DMS 273 treated with DMSO at 0.1 percent for 48 hours (cell line): ENCODE measurements around the gene ZCCHC8.
"Not testable (repeated sequence)": the region's sequence is repeated elsewhere in the genome, so short reads cannot be mapped to it uniquely, and the experiment has no call there.

Source experiments
- DNase-seq: peaks from one replicate; lab custom pipeline; 2025; lab: John Stamatoyannopoulos, UW

The ZCCHC8 gene

DNA sequence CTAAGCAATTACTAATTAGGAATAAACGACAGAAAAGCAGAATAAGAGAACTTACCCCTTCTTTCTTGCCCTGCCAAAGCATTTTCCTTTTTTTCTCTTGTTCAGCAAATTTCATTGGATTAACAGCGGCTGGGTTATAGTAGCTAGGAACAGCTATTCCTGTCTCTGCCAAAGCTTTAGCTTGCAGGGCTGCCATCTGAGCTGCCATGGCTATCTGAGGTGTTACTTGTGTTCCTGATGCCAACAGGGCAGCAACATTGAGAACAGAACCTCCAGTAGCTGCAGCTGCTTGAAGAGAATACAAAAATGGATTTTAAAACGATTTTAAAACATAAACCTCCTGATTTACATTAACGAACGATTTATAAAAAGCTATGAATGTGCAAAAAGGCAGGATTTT is 7.4 kb upstream of the ZCCHC8 start:
- DNase-seq: no peak

GRCh38 chr12:122506393-122506938 is 5.7 kb upstream of the ZCCHC8 start:
- DNase-seq: no peak

DNA sequence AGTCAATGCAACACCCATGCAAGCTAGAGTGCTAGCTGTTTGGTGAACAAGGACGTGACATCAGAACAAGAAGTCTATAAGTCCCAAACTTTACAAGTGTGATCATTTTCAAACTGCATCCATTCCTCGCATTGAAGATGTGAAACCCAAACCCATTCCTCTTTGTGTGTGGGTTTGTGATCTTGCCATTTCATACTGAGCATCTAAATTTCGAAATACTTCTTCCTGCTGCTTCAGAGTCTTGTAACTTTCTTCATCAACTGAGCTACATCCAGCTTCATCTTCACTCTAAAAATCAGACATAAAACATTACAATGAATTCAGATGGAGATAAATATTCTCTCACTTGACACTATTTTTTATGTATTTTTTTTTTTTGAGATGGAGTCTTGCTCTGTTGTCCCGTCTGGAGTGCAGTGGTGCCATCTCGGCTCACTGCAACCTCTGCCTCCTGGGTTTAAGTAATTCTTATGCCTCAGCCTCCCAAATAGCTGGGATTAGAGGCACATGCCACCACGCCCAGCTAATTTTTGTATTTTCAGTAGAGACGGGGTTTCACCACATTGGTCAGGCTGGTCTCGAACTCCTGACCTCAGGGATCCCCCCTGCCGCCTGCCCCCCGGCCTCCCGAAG is 4.8 kb upstream of the ZCCHC8 start:
- no peak for DNase-seq

- no peak for DNase-seq
Measured at GRCh38 chr12:122503783-122504590, 3.3 kb upstream of the ZCCHC8 start.

DNA sequence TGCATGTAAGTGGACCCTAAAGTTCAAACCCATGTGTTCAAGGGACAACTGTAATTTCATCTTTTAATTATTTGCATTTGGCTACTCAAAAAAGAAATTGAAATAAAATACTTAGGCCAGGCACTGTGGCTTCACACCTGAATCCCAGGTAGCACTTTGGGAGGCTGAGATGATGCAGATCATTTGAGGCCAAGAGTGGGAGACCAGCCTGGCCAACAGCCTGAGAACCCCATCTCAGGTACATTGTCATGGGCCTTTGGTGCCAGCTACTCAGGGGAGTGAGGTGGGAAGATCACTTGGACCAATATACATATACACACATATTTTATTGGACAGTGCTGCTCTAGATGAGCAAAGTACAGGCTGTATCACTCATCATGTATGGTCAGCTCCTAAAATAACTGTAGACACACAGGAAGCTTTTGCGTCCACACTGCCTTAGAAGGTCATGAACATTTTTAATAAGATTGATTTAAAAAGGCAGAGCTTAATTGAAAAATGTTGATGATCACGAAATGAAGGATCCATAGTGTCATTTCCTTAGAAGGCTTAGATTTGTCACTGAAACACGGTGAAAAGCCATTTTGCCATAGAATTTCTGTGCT is 2.5 kb upstream of the ZCCHC8 start:
- DNase-seq: no peak

GRCh38 chr12:122501489-122501989 is 807 bp upstream of the ZCCHC8 start:
- DNase-seq: no peak

DNA sequence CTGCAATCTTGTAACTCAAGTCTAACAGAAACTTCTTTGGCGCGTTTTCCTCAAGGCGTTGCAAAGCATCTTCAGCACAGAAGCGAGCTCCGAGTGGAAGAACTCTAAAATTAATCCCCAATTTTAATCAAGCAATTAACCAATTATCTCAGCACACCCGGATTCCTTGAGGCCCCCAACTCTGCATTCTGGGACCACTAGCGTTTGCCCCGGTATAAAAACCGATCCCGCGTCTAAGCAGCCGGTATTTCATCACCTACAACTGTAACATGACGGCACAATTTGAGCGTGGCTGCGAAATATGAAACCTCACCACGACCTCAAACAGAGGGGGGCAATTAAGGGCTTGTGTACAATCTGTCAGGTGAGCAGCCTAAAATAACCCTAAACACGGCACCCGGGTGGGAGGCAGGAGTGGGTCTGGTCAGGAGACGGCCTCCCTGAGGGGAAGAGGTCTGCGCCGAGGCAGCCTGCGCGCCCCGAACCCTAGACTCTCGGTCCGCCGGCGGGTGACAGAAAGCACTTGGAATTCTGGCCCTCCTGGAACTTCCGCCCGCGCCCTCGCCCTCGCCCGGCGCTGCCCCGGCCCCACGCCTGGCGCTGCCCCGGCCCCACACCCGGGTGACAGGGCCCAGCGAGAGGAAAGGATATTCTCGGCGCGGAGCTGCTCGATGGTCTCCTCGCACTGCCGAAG is 594 bp downstream of the ZCCHC8 start:
- DNase-seq: peak; percentile 45

DNA sequence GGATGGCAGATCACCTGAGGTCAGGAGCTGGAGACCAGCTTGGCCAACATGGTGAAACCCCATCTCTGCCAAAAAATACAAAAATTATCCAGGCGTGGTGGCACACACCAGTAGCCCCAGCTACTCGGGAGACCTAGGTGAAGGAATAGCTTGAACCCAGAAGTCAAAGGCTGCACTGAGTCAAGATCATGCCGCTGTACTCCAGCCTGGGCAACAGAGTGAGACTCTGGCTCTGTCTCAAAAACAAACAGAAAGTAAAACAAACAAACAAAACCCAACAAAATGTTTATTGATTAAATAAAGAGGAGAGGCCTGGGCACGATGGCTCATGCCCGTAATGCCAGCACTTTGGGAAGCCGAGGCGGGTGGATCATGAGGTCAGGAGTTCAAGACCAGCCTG is 5.5 kb downstream of the ZCCHC8 start:
- DNase-seq: no peak

- not testable (repeated sequence) for DNase-seq
Measured at GRCh38 chr12:122493222-122493621, 7.5 kb downstream of the ZCCHC8 start.

DNA sequence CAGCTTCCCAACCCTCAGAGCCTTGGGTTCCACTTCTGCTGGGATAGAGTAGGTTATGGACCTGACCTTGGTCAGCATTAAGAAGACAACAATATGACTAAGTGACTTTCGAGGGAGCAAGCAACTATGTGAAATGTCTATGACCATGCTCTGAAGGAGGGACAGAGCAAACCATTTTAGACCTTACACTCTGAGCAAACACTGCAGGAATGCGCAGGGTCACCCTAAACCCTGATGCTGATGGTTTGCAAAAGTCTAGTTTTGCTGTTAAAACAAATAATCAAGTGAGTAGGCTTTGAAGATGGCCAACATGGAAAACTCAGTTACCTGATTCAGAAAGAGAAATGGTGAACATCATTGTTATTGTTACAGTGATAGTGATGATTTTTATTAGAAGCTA is 8.7 kb downstream of the ZCCHC8 start:
- no peak for DNase-seq

- no peak for DNase-seq
Measured at GRCh38 chr12:122489038-122489437, 11.7 kb downstream of the ZCCHC8 start.

DNA sequence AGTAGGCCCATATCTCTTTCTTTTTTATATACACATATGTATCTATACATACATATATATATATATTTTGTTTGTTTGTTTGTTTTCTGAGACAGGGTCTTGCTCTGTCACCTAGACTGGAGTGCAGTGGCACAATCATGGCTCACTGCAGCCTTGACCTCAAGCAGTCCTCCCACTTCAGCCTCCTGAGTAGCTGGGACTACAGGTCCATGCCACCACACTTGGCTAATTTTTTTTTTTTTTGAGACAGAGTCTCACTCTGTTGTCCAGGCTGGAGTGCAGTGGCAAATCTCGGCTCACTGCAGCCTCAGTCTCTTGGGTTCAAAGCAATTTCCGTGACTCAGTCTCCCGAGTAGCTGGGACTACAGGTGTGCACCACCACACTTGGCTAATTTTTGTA is 12.9 kb downstream of the ZCCHC8 start:
- DNase-seq: not testable (repeated sequence)

GRCh38 chr12:122486805-122487426 is 13.8 kb downstream of the ZCCHC8 start:
- DNase-seq: no peak

DNA sequence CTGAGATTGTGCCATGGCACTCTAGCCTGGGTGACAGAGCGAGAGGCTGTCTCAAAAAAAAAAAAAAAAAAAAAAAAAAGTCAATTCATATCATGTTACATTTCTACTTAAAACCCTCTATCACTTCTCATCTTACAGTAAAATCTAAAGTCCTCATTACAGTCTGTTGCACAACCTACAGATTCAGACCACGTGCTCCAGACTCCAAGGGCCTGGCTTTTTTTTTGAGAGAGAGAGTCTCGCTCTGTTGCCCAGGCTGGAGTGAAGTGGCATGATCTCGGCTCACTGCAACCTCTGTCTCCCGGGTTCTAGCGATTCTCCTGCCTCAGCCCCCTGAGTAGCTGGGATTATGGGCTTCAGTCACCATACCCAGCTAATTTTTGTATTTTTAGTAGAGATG is 14.4 kb downstream of the ZCCHC8 start:
- not testable (repeated sequence) for DNase-seq

- DNase-seq: not testable (repeated sequence)
Measured at GRCh38 chr12:122484385-122484784, 16.3 kb downstream of the ZCCHC8 start.

DNA sequence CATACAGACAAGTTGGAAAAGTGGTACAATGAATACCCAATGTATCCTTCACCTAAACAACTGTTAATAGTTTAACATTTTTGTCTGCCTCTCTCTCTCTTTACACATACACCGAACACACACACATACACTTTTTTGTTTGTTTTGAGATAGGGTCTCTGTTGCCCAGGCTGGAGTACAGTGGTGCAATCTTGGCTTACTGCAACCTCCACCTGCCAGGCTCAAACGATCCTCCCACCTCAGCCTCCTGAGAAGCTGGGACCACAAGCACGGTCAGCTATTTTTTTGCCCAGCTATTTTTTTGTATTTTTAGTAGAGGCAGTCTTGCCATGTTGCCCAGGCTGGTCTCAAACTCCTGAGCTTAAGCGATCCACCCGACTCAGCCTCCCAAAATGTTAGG is 16.8 kb downstream of the ZCCHC8 start:
- no peak for DNase-seq

- no peak for DNase-seq
Measured at GRCh38 chr12:122481861-122482260, 18.9 kb downstream of the ZCCHC8 start.

DNA sequence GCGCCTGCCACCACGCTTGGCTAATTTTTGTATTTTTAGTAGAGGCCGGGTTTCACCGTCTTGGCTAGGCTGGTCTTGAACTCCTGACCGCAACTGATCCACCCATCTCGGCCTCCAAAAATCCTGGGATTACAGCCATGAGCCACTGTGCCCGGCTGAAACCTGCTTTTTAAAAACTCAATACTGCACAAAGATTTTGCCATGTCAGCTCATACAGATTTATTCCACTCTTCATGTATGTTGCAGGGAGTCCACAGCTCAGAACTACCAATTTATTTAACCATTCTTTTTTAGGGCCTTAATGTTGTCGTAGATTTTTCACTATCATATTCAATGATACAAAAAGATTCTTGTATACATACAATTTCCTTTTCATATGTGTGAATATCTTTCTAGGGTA is 20.0 kb downstream of the ZCCHC8 start:
- no peak for DNase-seq

DNA sequence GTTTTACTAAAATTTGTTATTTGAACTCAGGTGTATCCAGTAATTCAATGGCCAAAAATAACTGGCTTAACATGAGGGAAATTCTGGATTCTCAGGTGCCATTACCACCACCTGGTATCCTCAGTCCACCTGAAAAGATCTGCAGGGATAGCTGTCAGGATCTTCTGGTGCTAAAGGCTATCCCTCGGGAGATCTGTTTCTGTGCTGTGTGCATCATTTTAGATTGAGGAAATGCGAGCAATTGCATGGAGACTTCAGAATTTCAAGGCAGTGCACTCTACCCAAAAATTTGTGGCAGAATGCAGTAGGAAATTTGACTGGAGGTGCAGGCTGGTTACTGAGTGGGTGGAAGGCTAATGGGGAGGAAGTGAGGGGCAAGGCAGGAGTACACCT is 26.4 kb downstream of the ZCCHC8 start:
- DNase-seq: no peak

DNA sequence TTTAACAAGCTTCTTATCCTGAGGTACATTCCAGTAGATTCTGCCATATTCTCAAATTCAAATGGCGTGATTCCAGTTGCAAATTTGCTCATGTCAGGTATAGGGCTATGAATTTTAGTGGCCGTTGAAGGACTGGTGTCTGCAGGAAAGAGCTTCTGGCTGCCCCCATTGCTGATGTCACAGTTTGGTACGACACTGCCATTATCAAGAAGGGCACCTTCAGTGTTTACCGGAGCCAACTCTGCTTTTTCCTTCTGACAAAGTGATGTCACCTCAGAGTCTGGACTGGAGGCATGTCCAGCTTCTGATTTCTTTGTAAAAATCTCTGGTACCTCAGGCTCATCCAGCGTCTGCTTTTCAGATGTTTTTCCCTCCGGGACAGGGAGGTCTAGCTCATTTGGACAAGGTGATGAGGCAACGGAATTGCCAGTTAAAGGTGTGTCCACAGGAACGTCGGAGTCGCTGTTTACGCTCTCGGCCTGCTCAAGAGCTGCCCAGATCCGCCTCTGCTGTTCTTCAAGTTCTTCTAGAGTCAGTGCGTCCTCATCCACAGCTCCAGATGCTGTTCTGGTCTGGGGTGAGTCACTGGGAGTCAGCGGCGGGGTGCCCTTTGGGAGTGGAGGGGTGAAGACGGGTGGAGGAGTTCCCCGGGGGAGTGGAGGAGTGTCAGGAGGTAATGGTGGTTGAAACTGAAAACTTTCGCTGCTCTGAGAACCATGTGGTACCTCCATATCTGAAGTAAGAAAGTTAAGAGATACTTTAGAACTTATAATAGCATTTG is 27.0 kb downstream of the ZCCHC8 start:
- no peak for DNase-seq
